ENCODE data around the gene NDUFC2.
"Not testable (repeated sequence)": the region's sequence is repeated elsewhere in the genome, so short reads cannot be mapped to it uniquely, and the experiment has no call there.

NDUFC2 gene

DNA sequence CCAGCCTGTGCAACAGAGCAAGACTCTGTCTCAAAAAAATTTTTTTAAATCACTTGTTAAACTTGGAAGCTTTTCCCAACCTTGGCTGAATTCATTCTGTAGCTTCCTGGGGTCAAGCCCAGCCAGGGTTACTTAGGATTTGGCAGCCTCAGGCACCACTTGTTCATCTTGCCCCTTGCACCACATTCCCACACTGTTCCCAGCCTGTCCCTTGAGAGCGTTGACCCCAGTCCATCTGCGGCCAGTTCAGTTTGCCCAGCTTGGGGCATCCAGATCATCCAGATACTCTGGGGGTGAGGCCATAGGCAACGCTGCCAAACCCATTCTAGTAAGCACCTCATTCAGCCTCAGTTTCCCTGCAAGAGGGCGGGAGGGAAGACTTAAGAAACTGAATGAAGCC is 24.7 kb downstream of the NDUFC2 start:
- no peak for DNase-seq (ENCODE audit: low read depth)

DNA sequence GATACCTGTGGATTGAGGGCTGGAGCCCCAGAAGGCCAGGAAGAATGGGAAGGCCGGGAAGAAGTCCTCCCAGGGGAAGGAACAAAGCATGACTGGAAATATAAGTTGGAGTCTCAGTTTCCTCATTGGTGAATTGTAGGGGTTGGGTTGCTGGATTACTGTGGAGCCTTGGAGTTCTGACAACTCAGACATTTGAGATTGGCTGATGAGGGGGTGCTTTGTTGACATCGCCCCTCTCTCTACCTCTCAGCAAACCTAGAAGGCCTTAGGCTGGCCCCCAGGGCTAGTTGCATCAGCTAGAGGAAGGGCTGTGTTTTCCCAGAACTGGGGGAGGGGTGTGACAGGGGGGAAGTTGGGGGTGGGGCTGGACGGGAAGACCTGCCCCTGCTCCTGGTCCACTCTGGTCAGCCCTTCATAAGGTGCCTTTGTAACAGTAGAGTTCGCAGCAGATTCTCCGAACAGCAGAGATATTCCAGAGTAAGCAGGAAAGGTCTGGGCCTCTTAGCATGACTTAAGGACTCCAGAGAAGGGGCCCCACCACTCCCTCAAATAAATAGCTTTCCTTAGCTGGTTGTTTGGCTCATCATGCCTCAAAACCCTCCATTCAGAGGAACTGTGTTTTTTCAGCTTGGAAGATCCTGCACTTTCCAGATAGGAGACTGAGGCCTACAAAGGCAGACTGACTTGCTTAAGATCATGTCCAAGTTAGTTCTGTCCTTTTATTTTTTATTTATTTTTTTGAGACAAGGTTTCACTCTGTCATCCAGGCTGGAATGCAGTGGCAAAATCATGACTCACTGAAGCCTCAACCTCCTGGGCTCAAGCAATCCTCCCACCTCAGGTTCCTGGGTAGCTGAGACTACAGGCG is 28.5 kb downstream of the NDUFC2 start:
- no peak for DNase-seq (ENCODE audit: low read depth)

DNA sequence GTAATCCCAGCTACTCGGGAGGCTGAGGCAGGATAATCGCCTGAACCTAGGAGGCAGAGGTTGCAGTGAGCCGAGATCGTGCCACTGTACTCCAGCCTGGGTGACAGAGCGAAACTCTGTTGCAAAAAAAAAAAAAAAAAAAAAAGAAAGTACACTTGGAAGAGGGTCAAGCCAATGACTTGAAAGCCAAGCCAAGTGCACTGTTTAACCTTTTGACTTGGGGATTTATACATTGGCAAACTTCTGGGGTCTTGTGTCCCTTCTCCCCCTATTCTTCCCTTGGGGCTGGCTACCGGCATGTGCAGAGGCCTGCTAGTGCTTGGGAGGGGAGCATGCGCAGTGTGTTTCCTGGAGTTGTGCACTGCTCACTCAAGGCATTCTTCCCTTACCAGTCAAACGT is 30.3 kb downstream of the NDUFC2 start:
- DNase-seq (ENCODE audit: low read depth): no peak

DNA sequence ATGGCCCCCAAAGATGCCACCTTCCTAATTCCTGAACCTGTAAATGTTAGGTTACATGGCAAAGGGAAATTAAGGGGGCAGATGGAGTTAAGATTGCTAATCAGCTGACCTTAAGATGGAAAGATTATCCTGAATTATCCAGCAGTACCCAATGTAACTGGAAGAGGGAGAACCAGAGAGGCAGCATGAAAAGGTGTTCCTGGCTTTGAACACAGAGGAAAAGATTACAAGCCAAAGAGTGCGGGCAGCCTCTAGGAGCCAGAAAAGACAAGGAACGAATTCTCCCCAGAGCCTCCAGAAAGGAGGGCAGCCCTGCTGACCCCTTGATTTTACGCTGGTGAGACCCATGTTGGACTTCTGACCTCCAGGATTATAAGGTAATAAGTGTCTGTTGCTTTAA is 31.1 kb downstream of the NDUFC2 start:
- DNase-seq (ENCODE audit: low read depth): no peak

DNA sequence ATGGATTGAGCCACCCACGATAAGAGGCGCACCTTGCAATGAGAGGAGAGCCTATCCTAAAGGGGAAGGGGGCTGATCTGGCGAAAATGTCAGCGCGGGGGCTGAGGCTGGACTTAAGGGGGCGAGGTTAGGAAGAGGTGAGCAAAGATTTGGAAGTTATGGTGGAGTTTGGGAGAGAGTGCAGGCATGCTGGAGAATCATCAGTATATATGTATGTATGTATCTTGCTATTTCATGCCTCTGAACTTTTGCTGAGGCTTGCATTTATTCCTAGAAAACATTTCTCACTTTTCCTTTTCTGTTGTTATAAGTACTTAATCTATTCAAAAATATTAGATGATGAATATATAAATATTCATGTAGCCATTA is 33.2 kb downstream of the NDUFC2 start:
- DNase-seq (ENCODE audit: low read depth): no peak

DNA sequence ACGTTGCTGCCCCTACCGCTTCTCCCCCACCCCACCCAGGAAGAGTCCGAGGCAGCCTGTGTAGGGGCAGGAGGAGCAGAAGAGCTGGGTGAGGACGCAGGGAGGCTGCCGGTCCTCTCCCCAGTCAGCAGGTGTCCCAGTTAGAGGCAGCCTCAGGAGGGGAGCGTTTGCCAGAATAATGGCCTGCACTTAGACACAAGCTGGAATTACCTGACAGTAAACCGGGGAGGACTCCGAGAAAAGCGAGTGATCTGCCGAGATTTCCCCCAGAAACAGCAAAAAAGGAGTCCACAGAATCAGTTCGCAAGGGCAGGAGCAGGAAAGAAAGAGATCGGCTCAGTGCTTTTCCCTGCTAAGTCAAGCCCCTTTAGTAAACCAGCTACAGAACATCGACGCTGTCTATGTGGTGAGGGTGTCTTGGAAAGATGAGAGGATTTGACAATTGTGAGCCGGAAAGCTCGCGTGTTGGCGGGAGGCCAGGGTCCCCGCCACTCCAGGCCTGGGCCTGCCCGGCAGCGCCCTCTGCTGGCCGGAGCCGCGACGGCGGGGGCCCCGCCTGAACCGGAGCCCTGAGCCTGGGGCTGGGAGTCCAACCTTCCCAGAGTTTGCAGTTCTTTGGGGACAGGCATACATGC is 33.7 kb downstream of the NDUFC2 start:
- no peak for DNase-seq (ENCODE audit: low read depth)

DNA sequence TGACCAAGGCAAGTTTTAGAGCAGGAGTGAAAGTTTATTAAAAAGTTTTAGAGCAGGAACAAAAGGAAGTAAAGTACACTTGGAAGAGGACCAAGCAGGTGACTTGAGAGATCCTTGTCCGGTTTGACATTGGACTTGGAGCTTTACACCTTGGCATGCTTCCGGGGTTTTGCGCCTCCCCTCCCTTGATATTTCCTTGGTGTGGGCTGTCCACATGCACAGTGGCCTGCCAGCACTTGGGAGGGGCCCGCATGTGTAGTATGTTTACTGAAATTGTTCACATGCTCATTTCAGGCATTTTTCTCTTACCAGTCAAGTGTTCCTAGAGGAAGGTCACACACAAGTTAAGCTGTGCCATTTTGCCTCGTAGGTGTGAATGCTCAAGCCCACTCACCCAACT is 35.0 kb downstream of the NDUFC2 start:
- no peak for DNase-seq (ENCODE audit: low read depth)

DNA sequence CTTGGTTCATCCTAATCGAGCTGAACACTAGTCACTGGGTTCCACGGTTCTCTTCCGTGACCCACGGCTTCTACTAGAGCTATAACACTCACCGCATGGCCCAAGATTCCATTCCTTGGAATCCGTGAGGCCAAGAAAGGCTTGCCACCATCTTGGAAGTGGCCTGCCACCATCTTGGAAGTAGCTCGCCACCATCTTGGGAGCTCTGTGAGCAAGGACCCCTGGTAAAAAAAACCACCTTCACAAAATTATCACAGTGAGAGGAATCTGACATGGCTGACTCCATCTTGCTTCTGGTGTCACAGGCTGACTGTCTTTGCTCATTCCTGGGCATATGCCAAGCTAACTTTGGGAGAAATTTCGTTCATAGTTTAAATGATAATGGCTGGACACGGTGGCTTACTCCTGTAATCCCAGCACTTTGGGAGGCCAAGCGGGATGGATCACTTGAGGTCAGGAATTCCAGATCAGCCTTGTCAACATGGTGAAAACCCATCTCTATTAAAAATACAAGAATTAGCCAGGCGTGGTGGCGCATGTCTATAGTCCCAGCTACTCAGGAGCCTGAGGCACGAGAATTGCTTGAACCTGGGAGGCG is 37.7 kb downstream of the NDUFC2 start:
- no peak for DNase-seq (ENCODE audit: low read depth)

DNA sequence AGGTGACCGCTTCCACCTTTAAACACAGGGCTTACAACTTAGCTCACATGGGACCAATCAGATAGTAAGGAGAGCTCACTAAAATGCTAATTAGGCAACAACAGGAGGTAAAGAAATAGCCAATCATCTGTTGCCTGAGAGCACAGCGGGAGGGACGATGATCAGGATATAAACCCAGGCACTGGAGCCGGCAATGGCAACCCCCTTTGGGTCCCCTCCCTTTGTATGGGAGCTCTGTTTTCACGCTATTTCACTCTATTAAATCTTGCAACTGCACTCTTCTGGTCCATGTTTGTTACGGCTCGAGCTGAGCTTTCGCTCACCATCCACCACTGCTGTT is 38.3 kb downstream of the NDUFC2 start:
- not testable (repeated sequence) for DNase-seq (ENCODE audit: low read depth)

DNA sequence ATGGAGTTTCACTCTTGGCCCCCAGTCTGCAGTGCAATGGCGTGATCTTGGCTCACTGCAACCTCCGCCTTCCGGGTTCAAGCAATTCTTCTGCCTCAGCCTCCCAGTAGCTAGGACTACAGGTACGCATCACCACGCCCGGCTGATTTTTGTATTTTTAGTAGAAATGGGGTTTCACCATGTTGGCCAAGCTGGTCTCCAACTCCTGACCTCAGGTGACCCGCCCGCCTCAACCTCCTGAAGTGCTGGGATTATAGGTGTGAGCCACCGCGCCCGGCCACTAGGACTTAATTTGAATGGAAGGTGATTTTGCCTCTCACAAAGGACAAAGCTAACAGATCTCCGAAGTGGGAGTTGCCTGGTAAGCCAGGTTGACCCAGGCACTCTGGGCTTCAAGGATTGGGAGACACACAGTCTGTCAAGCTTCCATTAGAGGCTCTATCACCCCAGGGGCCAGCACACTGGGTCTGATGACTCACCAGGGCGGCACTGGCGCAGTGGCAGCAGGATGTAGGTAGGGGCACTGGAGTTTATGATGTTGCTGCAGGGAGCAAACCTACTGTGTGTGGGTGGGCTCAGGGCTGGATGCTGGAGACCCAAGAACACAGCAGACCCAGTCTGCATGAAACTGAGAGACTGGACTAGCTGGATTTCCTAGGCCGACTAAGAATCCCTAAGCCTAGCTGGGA is 38.8 kb downstream of the NDUFC2 start:
- DNase-seq (ENCODE audit: low read depth): no peak

DNA sequence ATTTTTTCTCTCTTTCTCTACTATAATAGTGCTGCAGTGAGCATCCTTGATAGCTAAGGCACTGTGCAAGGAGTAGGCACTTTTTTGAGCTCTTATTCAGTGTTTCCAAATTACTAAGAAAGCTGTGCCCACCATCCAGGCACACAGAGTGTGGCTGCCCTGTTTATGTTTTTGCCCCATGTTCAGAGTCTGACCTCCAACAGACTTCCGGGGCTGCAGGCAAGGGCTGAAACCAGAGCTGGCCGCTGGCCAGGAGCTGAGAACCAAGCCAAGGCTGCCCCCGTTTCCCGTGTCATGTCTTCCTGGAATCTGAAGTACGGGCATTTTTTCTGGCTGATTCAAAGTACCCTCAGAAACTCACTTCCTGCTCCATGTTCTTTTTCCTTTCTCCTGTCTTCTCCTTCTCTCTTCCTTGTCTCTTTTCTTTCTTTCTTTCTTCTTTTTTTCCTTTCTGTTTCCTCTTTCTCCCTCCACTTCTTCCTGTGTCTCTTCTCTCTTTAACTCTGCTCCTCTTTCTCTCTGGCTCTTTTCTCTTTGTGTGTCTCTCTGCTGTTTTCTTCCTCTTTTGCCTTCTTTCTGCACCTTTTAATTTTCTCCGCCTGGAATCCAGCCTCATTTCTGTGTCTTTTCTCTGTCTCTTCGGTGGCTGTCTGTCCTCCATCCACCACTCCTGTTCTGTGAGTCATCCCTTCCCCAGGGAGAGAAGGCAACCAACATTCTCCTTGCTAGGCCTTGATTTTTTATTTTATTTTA is 39.6 kb downstream of the NDUFC2 start:
- DNase-seq (ENCODE audit: low read depth): peak; percentile 55

DNA sequence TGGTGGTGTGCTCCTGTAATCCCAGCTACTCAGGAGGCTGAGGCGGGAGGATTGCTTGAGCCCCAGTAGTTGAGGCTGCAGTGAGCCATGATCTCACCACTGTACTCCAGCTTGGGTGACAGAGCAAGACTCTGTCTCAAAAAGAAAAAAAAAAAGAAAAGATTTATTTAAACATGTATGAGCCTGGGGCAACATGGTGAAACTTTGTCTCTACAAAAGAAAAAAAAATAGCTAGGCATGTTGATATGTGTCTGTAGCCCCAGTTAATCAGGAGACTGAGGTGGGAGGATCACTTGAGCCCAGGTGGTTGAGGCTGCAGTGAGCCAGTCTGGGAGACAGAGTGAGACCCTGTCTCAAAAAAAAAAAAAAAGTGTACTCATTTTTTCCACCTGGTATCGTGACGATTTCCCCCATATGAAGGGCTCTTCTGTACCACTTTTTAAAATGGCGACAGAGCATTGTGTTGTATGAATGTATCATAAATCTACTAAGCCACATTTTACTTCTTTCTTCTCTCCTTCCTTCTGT is 40.2 kb downstream of the NDUFC2 start:
- DNase-seq (ENCODE audit: low read depth): no peak

DNA sequence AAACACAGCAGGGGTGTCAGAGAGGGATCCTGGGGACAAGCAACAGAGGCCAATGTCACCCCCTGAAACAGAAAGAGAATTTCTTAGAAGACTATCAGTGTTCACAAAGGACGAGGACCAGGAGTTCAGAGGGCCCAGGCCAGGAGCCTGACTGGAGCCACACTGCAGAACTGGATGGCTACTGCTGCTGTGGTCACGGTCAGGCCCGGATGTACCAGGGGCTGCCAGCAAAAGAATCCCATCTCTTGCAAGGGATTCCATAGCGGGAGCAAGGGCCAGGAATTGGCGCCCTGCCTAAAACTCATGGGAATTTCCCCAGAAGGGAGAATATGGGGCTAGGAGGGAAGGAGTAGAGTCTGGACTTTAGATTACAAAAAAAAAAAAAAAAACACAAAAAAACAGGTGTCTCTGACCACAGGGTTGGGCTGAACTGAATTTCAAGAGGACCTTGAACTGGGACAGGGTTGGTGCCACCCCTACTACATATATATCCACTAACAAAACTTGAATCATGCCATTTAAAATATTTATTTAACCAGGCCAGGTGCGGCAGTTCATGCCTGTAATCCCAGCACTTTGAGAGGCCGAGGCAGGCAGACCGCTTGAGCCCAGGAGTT is 40.9 kb downstream of the NDUFC2 start:
- no peak for DNase-seq (ENCODE audit: low read depth)

DNA sequence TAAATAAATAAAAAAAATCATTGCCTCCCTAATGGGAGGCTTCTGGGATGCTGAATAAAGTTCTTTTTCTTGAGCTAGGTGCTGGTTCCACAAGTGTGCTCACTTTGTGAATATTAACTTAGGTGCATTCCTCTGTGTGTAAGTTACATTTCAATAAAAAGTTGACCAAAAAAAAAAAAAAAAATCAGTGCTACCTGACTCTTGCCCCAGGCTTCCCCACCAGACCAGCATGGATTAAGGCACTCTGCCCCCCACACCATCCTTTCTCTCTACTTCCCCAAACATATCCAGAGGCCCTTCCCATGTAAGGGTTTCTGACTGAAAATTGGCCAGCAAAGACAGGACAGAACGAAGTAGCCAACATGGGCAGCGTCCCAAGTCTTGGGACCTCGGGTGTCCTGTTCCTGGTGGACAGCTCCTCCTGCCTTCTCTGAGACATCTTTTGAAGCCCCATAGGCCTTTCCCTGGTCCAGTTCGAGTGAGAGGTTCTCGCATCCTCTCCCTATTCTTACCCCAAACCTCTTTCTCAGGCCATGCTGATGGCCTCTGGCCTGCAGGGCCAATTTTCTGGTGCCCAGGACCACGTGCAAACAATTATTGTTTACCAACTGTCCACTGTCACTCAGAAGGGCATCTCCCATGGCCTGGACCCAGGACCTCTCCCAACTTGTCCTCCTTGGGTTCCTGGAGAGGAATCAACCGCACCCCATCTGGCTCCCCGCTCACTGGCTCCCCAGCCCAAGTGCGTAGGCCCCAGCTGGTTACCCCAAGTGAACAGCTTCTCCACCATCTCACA is 41.6 kb downstream of the NDUFC2 start:
- no peak for DNase-seq (ENCODE audit: low read depth)

DNA sequence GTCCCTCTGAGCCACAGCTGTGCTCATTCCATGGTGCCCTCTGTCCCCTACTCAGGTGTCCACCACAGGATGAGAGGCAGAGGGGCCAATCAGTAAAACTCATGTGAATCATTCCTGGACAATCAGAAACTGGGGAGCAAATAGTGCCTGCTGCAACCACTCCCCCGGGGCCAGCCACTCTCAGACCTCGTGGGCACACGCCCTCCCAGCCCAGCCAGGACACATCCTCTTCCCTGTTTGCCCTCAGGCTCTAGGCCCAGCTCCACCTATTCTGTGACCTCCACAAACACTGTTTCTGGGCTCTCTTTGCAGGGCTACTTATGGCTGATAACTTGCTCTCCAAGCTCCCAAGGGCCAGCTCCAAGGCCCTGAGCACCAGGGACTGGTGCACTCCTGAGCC is 42.6 kb downstream of the NDUFC2 start:
- DNase-seq (ENCODE audit: low read depth): no peak

DNA sequence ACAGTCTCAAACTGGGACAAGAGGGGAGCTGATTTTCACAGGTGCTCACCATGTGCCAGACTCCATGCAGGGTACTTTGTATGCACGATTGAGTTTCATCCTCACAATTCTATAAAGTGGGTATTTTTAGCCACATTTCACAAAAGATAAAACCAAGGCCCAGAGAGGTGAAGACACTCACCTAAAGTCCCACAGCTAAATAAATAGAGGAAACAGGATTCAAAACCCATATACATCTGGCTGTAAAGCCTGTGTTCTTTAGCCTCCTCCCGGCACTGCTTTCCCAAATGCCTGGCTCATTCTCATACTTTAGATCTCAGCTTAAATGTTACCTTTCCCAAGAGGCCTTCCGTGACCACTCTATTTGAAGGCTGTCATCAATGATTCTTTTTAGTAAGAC is 43.3 kb downstream of the NDUFC2 start:
- no peak for DNase-seq (ENCODE audit: low read depth)

DNA sequence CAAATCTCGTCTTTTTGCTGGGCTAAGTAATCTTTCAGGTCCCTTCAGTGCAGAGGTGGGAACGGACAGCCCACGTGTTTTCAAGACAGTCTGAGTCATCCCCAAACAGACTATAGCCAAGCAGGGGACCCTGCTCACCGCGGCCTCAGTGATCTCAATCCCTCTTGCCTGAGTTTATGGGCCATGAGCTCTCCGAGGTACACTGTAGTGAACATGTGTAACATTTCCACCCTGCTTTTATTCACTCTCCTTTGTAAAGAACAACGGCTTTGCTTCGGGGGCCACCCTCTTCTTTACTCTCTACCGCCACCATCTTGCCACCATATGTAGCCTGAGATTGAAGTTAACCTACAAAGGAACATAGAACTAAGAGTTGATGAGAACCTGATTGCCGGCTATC is 45.0 kb downstream of the NDUFC2 start:
- no peak for DNase-seq (ENCODE audit: low read depth)

DNA sequence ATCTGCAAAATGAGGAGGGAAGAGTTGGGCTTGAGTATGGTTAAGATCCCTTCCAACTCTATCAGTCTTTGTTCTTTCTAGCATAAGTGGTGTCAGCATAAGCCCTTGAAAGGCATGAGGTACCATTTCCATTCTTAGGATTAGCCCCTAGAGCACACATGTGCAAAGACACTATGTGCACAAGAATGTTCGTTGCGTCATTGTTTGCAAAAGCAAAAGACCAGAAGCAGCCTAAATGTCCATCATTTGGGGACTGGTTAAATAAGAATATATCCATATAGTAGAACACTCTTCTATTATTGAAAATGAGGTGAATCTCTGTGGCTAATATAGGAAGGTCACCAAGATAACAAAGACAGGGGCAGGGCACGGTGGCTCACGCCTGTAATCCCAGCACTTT is 46.6 kb downstream of the NDUFC2 start:
- DNase-seq (ENCODE audit: low read depth): no peak

DNA sequence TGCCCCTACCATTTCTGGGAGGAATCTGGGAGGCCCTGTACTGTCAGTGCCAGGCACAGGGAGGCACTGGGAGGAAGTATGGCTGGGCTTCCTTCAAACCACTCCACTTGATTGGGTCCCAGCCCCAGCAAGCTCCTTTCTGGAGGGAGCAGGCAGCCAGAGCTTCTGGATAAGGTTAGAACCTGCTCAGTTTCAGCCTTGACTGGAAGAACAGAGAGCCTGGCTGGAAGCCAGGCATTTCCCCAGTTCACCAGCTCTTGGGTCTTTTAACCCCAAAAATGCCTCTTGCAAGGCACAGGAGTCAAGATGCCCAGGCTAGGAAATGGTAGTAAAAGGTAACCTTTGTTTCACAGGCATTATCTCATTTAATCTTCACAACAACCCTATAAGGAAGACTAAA is 47.6 kb downstream of the NDUFC2 start:
- DNase-seq (ENCODE audit: low read depth): no peak

DNA sequence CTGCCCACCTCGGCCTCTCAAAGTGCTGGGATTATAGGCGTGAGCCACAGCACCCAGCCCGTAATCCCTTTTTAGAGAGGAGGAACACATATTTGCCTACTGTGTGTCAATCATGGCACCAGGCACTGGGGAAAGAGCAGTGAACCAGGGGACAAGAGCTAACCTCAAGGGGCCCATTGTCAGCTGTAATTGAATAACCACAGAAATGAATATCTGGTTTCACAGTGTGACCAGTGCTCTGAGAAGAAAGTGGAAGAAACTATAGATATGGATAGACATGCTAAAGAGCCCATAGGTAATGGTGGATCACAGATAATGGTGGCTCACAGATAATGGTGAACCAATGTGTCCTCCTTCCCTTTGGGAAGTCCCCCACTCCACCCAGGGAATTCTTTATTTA is 48.0 kb downstream of the NDUFC2 start:
- no peak for DNase-seq (ENCODE audit: low read depth)

All from non-pigmented ciliary epithelial cell (primary cell).